MCF 10A (cell line): Measurements from ENCODE around the gene ADCY7. TPM values are rescaled to one million over a fixed set of nuclear protein-coding genes. Genes with fewer than 3 reads are reported as not detected.

ENCODE experiments used
- BruUV-seq: library from RNA; stranded (reverse); fragments of 400-500 nt; replicated peaks from 2 replicates; lab custom pipeline; 2021; lab: Mats Ljungman, UMichigan
- CTCF ChIA-PET: fragments of 300-600 bp; sonication (Branson Sonifier 250); formaldehyde crosslinking; extraction: SDS; loops from one replicate; lab custom pipeline; 2021; ENCODE audit warnings: antibody characterized with exemption, inconsistent platforms; lab: Yijun Ruan, JAX
- POLR2A ChIA-PET: fragments of 300-600, 350-650 bp; sonication (Branson Sonifier 250); formaldehyde crosslinking; extraction: SDS; loops from one replicate; lab custom pipeline; 2020; ENCODE audit warnings: antibody characterized with exemption, inconsistent platforms; lab: Yijun Ruan, JAX
- DNase-seq: peaks from one replicate; pipeline ENCODE4 v3.0.0-alpha.2; 2018; ENCODE audit not compliant: unreplicated experiment
- H3K27ac Mint-ChIP-seq: one replicate; pipeline ENCODE4 v1.8.0; 2022; ENCODE audit warnings: mild to moderate bottlenecking, low read depth, mixed read lengths; ENCODE audit not compliant: unreplicated experiment
- H3K27me3 Mint-ChIP-seq: one replicate; pipeline ENCODE4 v1.8.0; 2022; ENCODE audit warnings: mixed read lengths; ENCODE audit not compliant: insufficient read depth, unreplicated experiment
- H3K36me3 Mint-ChIP-seq: one replicate; pipeline ENCODE4 v1.8.0; 2022; ENCODE audit warnings: mild to moderate bottlenecking, moderate library complexity, mixed read lengths; ENCODE audit not compliant: insufficient read depth, unreplicated experiment
- H3K4me1 Mint-ChIP-seq: one replicate; pipeline ENCODE4 v1.8.0; 2022; ENCODE audit warnings: mixed read lengths; ENCODE audit not compliant: insufficient read depth, unreplicated experiment
- H3K4me3 Mint-ChIP-seq: one replicate; pipeline ENCODE4 v1.8.0; 2022; ENCODE audit warnings: mild to moderate bottlenecking, moderate library complexity, mixed read lengths; ENCODE audit not compliant: unreplicated experiment
- H3K9me3 Mint-ChIP-seq: one replicate; pipeline ENCODE4 v1.8.0; 2022; ENCODE audit warnings: mixed read lengths; ENCODE audit not compliant: unreplicated experiment
- CTCF ChIP-seq: fragments of 200-600 bp; IDR thresholded peaks from one replicate; pipeline ENCODE4 v1.8.0; 2022; ENCODE audit warnings: antibody characterized with exemption, mild to moderate bottlenecking; ENCODE audit not compliant: unreplicated experiment
- intact Hi-C: fragments of 100-400 bp; cut with micrococcal nuclease; formaldehyde crosslinking; loops from 2 replicates; pipeline ENCODE4 v1.14.1; 2022
- total RNA-seq: library from RNA; stranded (reverse); gene quantifications from 2 replicates; pipeline ENCODE4 v1.2.3, GENCODE V29; 2022

ADCY7 gene
- total RNA-seq, 1 experiment from 2014 or later: 32.9 TPM

GRCh38 chr16:50308237-50308965 is 42.0 kb downstream of the ADCY7 start:
- intact Hi-C loops: no loop called here
- POLR2A ChIA-PET: no interaction called here
- no peak overlapping the region for H3K27ac Mint-ChIP-seq
- H3K9me3 Mint-ChIP-seq: no peaks in the 10 kb centered on the region
- H3K36me3 Mint-ChIP-seq: peaks cover 17% of the 10 kb centered on the region
- BruUV-seq: no TSS peak
- H3K4me3 Mint-ChIP-seq: no peak overlapping the region
- TF ChIP-seq CTCF: no peak
- peaks cover 7% of the 10 kb centered on the region for H3K4me1 Mint-ChIP-seq
- no peak for DNase-seq
- H3K27me3 Mint-ChIP-seq: no peaks in the 10 kb centered on the region
- CTCF ChIA-PET: interaction anchor here (0.5 to 1.0 kb wide), 2 partner anchors 13 to 58 kb away, joined by 3 to 5 read pairs; no protein-coding TSS in a partner anchor

GRCh38 chr16:50309156-50309526 is 42.8 kb downstream of the ADCY7 start:
- BruUV-seq: no TSS peak
- no peaks in the 10 kb centered on the region for H3K27me3 Mint-ChIP-seq

GRCh38 chr16:50309527-50310307 is 43.4 kb downstream of the ADCY7 start:
- CTCF ChIA-PET: interaction anchor here (0.6 to 1.1 kb wide), 3 partner anchors 18 to 872 kb away, joined by 3 to 4 read pairs (median 3); no protein-coding TSS in a partner anchor
- peaks cover 7% of the 10 kb centered on the region for H3K4me1 Mint-ChIP-seq
- H3K27ac Mint-ChIP-seq: peak overlapping the region; percentile 36
- no peaks in the 10 kb centered on the region for H3K9me3 Mint-ChIP-seq
- TF ChIP-seq CTCF: no peak
- DNase-seq: peak; percentile 17
- H3K36me3 Mint-ChIP-seq: peaks cover 19% of the 10 kb centered on the region
- H3K4me3 Mint-ChIP-seq: no peak overlapping the region
- POLR2A ChIA-PET: no interaction called here
- no TSS peak for BruUV-seq
- intact Hi-C loops: no loop called here
- no peaks in the 10 kb centered on the region for H3K27me3 Mint-ChIP-seq

More at GRCh38 chr16:50309156-50309526, 42.8 kb downstream of the ADCY7 start:
- intact Hi-C loops: no loop called here
- no peak overlapping the region for H3K27ac Mint-ChIP-seq
- no peak overlapping the region for H3K4me3 Mint-ChIP-seq
- peaks cover 19% of the 10 kb centered on the region for H3K36me3 Mint-ChIP-seq
- TF ChIP-seq CTCF: no peak
- no peaks in the 10 kb centered on the region for H3K9me3 Mint-ChIP-seq
- peaks cover 7% of the 10 kb centered on the region for H3K4me1 Mint-ChIP-seq
- POLR2A ChIA-PET: no interaction called here
- DNase-seq: no peak
- CTCF ChIA-PET: interaction anchor here (0.6 to 1.1 kb wide), 4 partner anchors 12 to 871 kb away, joined by 3 to 4 read pairs (median 3); no protein-coding TSS in a partner anchor
